Stimulated activated CD4-positive, alpha-beta T cell treated with anti-CD3 and anti-CD28 coated beads, TNF-alpha, amount 100 ng/mL, for 1 hour (primary cell): ENCODE measurements around the gene CREBRF.
"Not testable (repeated sequence)": the region's sequence is repeated elsewhere in the genome, so short reads cannot be mapped to it uniquely, and the experiment has no call there.

Experiments used
- DNase-seq, 3 donors: peaks; one replicate each; pipeline ENCODE4 v3.0.0-alpha.2; 2020; ENCODE audit warnings: low read depth in 3 of 3, low spot score in 1 of 3

The CREBRF gene

GRCh38 chr5:173055983-173056782 lies at the start of gene CREBRF:
Gene CREBRF, plus strand, starts transcription at chr5:173056352. Its CDS starts 24,424 bp downstream, at chr5:173080776.
- DNase-seq: peak; percentile 93 to 95 (median 93)

GRCh38 chr5:173010021-173010420 lies 46.1 kb upstream of the CREBRF start:
- no peak for DNase-seq

GRCh38 chr5:173010547-173011464 lies 45.3 kb upstream of the CREBRF start:
- DNase-seq: no peak

DNA sequence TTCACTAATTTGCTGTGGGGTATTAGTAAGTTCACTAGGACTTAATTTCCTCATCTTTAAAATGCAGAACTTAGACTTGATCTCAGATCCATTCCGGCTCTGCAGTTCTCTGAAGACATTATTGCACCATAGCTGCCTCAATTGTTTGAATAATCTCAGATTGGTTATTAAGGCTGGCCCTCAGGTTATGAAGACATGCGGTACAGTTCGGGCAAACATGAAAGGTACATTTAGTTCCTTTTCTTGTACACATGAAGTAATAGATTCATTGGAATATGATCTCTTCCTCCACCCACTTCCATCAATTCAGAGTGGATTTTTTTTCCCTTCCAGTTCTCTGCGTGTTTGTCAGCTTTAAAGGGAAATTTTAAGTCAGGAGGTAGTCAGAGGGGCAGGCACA lies 44.6 kb upstream of the CREBRF start:
- no peak for DNase-seq

- DNase-seq: no peak
These were observed 43.3 kb upstream of the CREBRF start for GRCh38 chr5:173012882-173013281.

- DNase-seq: no peak
These were observed 41.5 kb upstream of the CREBRF start for GRCh38 chr5:173014671-173015070.

- no peak for DNase-seq
These were observed 41.0 kb upstream of the CREBRF start for GRCh38 chr5:173015192-173015591.

- DNase-seq: no peak
These were observed 40.3 kb upstream of the CREBRF start for GRCh38 chr5:173015598-173016455.

- DNase-seq: no peak
These were observed 39.5 kb upstream of the CREBRF start for GRCh38 chr5:173016598-173017046.

GRCh38 chr5:173017087-173017486 lies 39.1 kb upstream of the CREBRF start:
- DNase-seq: not testable (repeated sequence)

GRCh38 chr5:173018358-173018757 lies 37.8 kb upstream of the CREBRF start:
- no peak for DNase-seq

- no peak for DNase-seq
These were observed 36.0 kb upstream of the CREBRF start for GRCh38 chr5:173020154-173020581.

DNA sequence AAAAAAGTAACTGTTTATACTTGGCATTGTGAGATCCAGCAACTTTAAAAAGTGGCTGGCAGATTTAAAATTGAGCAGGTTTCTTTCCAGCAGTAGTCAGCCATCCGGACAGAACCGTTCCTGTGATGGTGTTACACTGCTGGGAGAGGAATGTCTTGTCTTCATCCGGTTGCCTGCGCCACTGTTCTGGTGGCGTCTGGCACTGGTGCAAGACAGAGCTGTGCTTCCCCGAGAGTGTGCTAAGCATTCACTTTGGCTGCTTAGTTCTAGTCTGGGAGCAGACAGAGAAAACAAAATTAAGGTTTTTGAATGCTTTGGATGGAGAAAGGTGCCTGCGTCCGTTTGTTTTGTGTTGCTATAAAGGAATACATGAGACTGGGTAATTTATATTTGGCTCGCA lies 35.5 kb upstream of the CREBRF start:
- DNase-seq: no peak

GRCh38 chr5:173025651-173026050 lies 30.5 kb upstream of the CREBRF start:
- DNase-seq: no peak

DNA sequence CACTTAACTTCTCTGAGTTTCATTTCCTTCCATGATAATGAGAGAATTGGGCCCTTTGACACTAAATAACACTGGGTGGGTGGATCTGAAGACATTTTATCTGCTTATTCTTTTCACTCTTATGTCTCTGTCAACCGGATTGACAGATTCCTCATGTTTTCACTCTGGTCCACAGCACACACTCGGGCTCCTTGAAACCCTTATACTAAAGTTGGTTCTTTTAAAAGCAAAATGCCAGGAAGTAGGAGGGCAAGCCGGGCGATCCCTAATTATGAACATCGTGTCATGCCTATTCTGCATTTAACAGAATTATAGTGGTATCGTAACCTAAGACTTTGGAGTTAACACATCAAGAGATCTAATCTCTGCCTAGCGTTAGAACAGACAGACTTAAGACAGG lies 28.2 kb upstream of the CREBRF start:
- DNase-seq: no peak

- DNase-seq: no peak
These were observed 27.3 kb upstream of the CREBRF start for GRCh38 chr5:173028811-173029327.

- no peak for DNase-seq
These were observed 26.6 kb upstream of the CREBRF start for GRCh38 chr5:173029499-173029921.

DNA sequence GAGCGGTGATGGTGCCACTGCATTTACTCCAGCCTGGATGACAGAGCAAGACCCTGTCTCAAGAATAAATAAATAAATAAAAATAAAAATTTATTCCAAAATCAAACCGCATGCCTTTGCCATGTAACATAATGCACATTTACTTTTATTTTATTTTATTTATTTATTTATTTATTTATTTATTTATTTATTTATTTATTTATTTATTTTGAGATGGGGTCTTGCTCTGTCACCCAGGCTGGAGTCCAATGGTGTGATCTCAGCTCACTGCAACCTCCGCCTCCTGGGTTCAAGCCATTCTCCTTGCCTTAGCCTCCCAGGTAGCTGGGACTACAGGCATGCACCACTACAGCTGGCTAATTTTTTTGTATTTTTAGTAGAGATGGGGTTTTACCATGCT lies 24.1 kb upstream of the CREBRF start:
- DNase-seq: not testable (repeated sequence)

GRCh38 chr5:173032730-173033129 lies 23.4 kb upstream of the CREBRF start:
- no peak for DNase-seq

DNA sequence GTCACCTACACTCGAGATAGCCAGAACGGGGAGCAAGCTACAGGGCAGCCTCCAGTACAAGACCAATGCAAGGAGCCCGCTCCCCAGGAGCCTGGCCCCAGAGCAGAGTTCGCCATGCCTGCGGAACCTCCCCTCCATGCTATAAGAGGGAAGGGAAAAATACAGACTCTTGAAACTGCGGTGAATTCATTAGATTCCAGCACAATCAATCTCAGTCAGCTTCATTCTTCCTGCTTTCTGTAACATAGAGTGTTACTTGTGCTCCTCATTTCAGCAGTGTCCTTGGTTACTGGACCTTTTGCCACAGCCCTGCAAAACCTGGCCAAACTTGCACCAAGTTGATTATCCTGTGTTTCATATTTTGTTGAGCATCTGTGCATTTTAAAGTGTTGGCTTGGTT lies 22.2 kb upstream of the CREBRF start:
- no peak for DNase-seq
